Suprapubic skin (tissue), 4 donors: Measurements from ENCODE around the gene BET1L.

Source experiments
- CTCF ChIP-seq, 2 donors: fragments of 200-600 bp in 1 of 2; fragments of 450-650 bp in 1 of 2; sonication (generic) in 1 of 2; IDR thresholded peaks; one replicate each; pipeline ENCODE4 v1.5.1; 2016 to 2019; ENCODE audit warnings: antibody characterized with exemption in 2 of 2, mild to moderate bottlenecking in 1 of 2, moderate library complexity in 1 of 2
- EP300 ChIP-seq: sonication (generic); formaldehyde crosslinking; IDR thresholded peaks from one replicate; pipeline ENCODE4 v1.6.1; 2017; ENCODE audit warnings: antibody characterized with exemption
- POLR2A ChIP-seq, 2 donors: fragments of 450-650 bp; IDR thresholded peaks; one replicate each; pipeline ENCODE4 v1.6.1; 2017; ENCODE audit warnings: antibody characterized with exemption in 2 of 2, mild to moderate bottlenecking in 2 of 2, moderate library complexity in 2 of 2
- POLR2AphosphoS5 ChIP-seq, 3 donors: sonication (generic); formaldehyde crosslinking; IDR thresholded peaks; one replicate each; pipeline ENCODE4 v1.6.1; 2017; ENCODE audit warnings: antibody characterized with exemption in 3 of 3

- TF ChIP-seq CTCF (IDR thresholded peaks at IDR 0.05) (no peak), POLR2AphosphoS5 (IDR thresholded peaks at IDR 0.05) (peak in 1 of 3 donors; percentile 4), POLR2A (IDR thresholded peaks at IDR 0.05) (peak in 1 of 2 donors; percentile 67), EP300 (no peak)
These were observed 29.9 kb upstream of the BET1L start, which contains the start of gene PSMD13 for GRCh38 chr11:236774-237767.
